Measurements from ENCODE around the gene EEPD1.
A peak's percentile ranks its signal among the peaks of the same experiment; 100 is the strongest.
"Not testable (repeated sequence)": the region's sequence is repeated elsewhere in the genome, so short reads cannot be mapped to it uniquely, and the experiment has no call there.

EEPD1 gene

GRCh38 chr7:36217211-36217960, 64.3 kb downstream of the EEPD1 start:
- no peak for DNase-seq

- DNase-seq, result no peak
Measured at GRCh38 chr7:36217961-36218284, 64.9 kb downstream of the EEPD1 start.

- no peak for DNase-seq
Measured at GRCh38 chr7:36219429-36219828, 66.4 kb downstream of the EEPD1 start.

- no peak for DNase-seq
Measured at GRCh38 chr7:36223851-36224250, 70.8 kb downstream of the EEPD1 start.

- DNase-seq, result no peak
Measured at GRCh38 chr7:36224934-36225858, 72.1 kb downstream of the EEPD1 start.

- DNase-seq, result no peak
Measured at GRCh38 chr7:36226151-36226550, 73.1 kb downstream of the EEPD1 start.

GRCh38 chr7:36227223-36227622, 74.2 kb downstream of the EEPD1 start:
- DNase-seq, result no peak

GRCh38 chr7:36228039-36228438, 75.0 kb downstream of the EEPD1 start:
- no peak for DNase-seq

- no peak for DNase-seq
Measured at GRCh38 chr7:36231406-36231805, 78.4 kb downstream of the EEPD1 start.

GRCh38 chr7:36232555-36232954, 79.5 kb downstream of the EEPD1 start:
- DNase-seq, result no peak

- DNase-seq, result no peak
Measured at GRCh38 chr7:36232971-36233550, 80.0 kb downstream of the EEPD1 start.

GRCh38 chr7:36236073-36236472, 83.0 kb downstream of the EEPD1 start:
- no peak for DNase-seq

- DNase-seq, result no peak
Measured at GRCh38 chr7:36238138-36238537, 85.1 kb downstream of the EEPD1 start.

GRCh38 chr7:36243356-36243755, 90.3 kb downstream of the EEPD1 start:
- not testable (repeated sequence) for DNase-seq

- not testable (repeated sequence) for DNase-seq
Measured at GRCh38 chr7:36244001-36244400, 90.9 kb downstream of the EEPD1 start.

GRCh38 chr7:36244429-36244828, 91.4 kb downstream of the EEPD1 start:
- DNase-seq, result no peak

- no peak for DNase-seq
Measured at GRCh38 chr7:36245684-36246299, 92.7 kb downstream of the EEPD1 start.

- DNase-seq, result no peak
Measured at GRCh38 chr7:36249091-36249490, 96.0 kb downstream of the EEPD1 start.

- DNase-seq, result no peak
Measured at GRCh38 chr7:36253699-36254098, 100.6 kb downstream of the EEPD1 start.

- DNase-seq, result peak; percentile 17
Measured at GRCh38 chr7:36258510-36259259, 105.6 kb downstream of the EEPD1 start.

- DNase-seq, result no peak
Measured at GRCh38 chr7:36260481-36260880, 107.4 kb downstream of the EEPD1 start.

- no peak for DNase-seq
Measured at GRCh38 chr7:36261019-36261754, 108.1 kb downstream of the EEPD1 start.

Measured in NCI-H1436 treated with DMSO at 0.1 percent for 48 hours (cell line).